Hematopoietic multipotent progenitor cell treated with erythropoietin and hydrocortisone succinate and interleukin-3 and kit ligand, for 15 days (in vitro differentiated cells): ENCODE measurements around the gene SLC24A3.

ENCODE experiments used
- DNase-seq: peaks from one replicate; pipeline ENCODE4 v3.0.0-alpha.2; 2015; ENCODE audit warnings: low spot score

The SLC24A3 gene

DNA sequence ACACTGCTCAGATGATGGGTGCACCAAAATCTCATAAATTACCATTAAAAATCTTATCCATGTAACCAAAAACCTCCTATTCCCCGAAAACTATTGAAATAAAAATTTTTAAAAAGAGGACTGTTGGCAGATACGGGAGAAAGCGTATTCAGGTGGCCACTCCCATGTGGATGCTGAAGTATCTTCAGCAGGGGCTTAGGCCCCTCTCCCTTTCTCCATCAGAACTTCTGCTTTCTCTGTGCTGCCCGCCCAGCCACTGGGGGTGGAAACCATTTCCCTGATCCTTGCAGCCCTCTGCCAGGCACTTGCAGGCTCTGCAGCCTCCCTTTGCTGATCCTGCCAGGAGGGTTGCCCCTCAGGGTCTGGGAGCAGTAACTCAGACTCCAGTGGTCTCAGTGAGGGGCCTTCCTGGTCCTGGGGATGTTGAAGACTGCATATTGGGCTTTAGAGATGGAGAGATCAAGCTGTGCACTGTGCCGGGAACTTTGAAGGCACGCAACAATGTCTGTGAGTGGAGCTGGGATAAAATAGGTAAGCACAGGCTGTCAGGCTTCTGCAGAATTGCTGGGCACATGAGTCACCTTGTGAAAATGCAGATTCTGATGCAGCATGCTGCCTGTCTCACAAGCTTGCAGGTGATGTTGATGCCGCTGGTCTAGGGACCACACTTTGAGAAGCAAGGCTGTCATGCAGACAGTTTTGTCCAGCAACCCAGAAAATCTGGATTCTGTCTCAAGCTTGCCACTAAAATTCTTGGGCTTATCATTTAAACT is 59.6 kb downstream of the SLC24A3 start:
- DNase-seq: no peak

- no peak for DNase-seq
Measured at GRCh38 chr20:19272976-19273654, 60.7 kb downstream of the SLC24A3 start.

DNA sequence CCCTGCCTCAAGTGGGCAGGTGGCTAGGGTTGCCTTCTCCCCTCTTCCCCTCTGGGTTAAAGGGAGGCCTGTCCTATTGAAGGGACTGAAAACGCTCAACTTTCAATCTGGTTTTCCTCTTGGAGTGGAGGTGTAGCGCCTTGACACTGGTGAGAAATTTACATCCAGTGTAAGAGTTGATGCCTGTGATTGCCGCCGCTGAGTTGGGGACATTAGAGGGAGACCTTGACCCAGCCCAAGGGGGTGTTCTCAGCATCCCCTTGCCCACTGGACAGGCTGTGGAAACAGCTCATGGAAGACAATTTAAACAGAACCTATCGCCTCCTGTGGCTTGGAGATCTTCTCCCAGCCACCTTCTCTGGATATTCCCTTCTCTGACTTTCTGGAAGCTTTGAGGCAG is 61.6 kb downstream of the SLC24A3 start:
- DNase-seq: no peak

DNA sequence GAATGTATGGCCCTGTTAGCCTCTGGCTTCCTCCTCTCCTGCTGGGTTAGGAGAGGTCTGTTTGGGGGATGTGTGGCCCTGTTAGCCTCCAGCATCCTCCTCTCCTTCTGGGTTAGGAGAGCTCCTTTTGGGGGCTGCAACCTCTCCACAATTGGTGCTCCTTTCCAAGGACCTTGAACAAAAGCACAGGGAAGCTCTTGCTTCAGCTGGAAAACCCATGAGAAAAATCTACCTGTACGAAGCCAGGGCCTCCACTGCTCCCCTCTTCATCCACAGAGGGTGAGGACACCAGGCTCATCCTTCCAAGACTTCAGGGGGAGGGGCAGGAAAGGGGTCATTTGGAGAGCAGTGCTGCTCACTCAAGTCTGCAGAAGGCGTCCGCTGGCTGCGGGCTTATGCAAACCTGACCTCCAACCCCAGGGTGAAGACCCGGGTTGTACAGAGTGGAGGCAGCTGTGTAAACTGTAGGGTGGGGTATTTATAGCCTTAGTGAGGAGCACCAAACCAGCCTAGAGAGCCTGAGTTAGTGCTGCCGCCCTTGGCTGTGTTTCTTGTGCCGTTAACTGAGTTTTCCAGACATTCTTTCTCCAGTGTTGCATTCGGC is 62.1 kb downstream of the SLC24A3 start:
- DNase-seq: no peak

GRCh38 chr20:19275038-19275629 is 62.7 kb downstream of the SLC24A3 start:
- peak; percentile 8 for DNase-seq

GRCh38 chr20:19275630-19276071 is 63.2 kb downstream of the SLC24A3 start:
- no peak for DNase-seq

DNA sequence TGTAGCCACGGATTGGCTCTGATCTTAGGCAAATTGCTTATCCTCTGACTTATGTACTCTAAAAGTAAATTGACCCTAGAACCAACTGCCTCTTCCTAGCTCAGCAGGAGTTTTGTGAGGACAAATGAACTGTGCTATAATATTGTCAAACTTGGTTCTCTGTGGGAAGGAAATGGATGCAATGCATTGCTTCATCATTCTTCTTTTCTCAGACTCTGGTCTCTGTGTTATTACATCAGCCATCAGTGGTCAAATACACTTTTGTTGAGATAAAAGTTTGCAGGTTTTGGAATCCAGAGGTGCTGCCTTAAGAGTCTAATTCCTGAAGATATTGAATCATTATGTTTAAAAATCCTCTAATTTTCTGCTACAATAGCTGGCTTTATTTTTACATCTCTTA is 64.9 kb downstream of the SLC24A3 start:
- DNase-seq: no peak

- DNase-seq: no peak
Measured at GRCh38 chr20:19283490-19284025, 71.1 kb downstream of the SLC24A3 start.

GRCh38 chr20:19284400-19285178 is 72.1 kb downstream of the SLC24A3 start:
- no peak for DNase-seq

DNA sequence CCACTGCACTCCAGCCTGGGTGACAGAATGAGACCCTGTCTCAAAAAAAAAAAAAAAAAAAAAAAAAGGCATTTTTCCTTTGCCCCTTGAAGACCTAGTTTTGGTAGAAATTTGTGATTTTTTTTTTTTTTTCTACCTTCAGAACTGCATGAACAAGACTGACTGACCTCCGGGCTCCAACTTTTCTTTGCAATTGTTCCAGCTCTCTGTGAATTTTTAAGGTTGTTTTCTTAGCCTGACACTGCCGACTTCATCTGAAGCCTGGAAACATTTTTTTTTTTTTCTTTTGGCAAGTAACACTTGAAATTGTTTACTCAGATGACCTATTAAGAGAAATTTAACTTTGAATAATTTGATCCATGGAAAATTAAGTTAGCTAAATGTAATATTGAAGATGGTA is 73.0 kb downstream of the SLC24A3 start:
- no peak for DNase-seq

GRCh38 chr20:19288061-19288460 is 75.6 kb downstream of the SLC24A3 start:
- no peak for DNase-seq

DNA sequence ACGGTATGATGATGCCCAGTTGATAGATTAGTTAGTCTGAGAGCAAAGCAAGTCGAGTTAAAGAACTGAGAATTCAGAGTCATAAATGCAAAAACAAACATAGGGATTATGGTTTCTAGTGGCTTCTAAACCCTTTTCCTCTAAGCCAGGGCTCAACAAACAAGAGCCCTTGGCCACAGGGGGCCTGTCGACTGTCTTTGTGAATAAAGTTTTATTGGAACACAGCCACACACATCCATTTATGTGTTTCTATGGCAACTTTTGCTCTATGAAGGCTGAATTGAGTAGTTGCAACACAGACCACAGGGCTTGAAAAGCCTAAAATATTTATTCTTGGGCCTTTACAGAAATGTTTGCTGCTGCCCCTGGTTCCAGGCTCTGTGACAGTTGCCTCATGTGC is 76.2 kb downstream of the SLC24A3 start:
- no peak for DNase-seq

GRCh38 chr20:19289451-19289850 is 77.0 kb downstream of the SLC24A3 start:
- no peak for DNase-seq

- no peak for DNase-seq
Measured at GRCh38 chr20:19291024-19291817, 78.8 kb downstream of the SLC24A3 start.

GRCh38 chr20:19291818-19292132 is 79.3 kb downstream of the SLC24A3 start:
- DNase-seq: no peak

DNA sequence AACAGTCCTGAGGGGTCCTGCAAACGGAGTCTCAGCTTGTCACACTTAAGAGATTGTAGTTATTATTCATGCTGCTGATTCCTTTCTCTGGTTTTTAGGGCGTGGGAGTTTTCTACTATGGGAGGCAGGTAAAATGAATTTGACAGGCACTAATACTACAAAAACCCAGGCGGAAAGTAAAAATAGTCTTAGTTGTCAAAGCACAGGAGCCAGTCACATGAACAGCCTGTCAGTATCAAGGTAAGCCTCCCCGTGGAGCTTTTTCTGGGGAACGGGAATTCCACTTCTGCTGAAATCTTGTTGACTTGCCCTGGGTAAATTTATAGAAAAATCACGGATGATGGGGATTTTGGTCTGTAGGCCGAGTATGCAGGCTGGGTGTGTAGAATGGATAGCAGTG is 79.8 kb downstream of the SLC24A3 start:
- DNase-seq: no peak

- no peak for DNase-seq
Measured at GRCh38 chr20:19295076-19295475, 82.6 kb downstream of the SLC24A3 start.

DNA sequence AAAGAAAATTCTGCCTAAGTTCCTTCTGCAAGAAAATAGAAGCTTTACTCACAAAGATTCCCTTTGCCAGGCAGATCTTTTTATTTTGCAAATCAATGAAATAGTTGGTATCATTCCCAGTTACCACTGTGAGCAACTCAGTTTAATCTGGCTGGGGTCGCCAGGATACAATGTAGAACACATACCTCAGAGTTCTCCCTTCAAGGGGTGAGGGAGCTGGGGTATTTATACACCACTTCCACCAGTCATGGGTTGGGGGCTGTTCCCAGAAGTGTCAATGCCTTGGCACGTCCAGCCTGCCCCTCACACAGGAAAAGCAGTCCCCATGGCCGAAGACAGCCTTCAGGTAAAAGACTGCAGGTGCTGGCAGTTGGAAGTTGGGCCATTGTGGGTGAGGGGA is 86.2 kb downstream of the SLC24A3 start:
- no peak for DNase-seq

DNA sequence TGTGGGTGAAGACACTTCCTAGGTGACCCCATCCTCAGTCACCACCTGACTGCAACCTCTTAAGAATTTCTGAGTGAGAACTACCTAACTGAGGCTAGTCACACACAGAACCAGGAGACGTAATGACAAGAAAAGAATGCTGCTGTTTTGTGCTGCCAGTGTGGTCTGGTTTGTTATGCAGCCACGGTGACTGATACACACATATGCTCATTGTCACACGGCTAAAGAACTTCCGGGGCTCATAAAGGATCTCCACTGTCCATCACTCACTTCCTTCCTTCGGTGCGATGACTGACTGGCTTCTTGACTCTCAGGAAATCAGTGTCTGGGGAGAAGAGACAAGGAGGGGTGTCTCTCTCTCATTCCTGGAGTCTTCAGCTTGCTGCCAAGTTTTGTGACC is 88.0 kb downstream of the SLC24A3 start:
- DNase-seq: no peak

DNA sequence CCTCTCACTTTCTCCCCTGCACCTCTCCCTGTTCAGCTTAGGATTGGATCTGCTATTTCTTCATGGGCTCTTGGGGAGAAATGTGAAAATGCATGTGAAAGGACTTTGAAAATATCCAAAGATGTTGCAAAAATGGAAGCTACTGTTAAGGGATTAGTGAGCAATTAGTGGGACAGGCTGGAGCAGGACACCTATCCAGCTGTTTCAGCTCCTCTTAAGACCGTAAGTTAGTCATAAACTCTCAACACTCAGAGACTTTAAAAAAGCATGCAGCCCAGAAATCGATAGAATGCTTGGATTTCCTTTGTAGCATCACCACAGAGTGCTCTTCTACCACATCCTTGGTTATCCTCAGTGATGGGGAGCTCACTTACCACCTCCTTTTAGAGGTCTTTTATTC is 88.7 kb downstream of the SLC24A3 start:
- no peak for DNase-seq

DNA sequence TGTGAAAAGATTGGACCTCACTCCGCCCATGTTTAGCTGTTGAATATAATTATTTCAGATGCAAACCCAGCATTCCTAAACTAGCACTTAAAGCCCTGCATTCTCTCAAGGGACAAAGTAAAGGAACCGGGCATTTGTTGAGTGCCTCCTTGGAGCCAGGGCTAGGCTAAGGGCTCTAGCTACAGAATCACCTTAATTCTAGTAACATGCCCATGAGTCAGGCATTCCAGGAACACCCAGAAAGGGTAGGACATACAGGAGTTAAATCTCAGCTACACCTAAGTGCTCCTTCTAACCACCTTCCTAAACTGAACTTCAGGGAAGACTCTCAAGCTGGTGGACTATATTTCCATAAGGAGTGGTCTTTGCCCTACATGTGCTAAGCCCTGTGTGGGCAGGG is 89.4 kb downstream of the SLC24A3 start:
- no peak for DNase-seq
